Stimulated activated CD8-positive, alpha-beta memory T cell treated with anti-CD3 and anti-CD28 coated beads, Interleukin-7, amount 100 ng/mL, for 1 hour (primary cell): ENCODE measurements around the gene GAB1.
"Not testable (repeated sequence)": the region's sequence is repeated elsewhere in the genome, so short reads cannot be mapped to it uniquely, and the experiment has no call there.

Experiments used
- DNase-seq, 2 donors: peaks; one replicate each; pipeline ENCODE4 v3.0.0-alpha.2; 2020; ENCODE audit warnings: low read depth in 2 of 2

Gene GAB1

DNA sequence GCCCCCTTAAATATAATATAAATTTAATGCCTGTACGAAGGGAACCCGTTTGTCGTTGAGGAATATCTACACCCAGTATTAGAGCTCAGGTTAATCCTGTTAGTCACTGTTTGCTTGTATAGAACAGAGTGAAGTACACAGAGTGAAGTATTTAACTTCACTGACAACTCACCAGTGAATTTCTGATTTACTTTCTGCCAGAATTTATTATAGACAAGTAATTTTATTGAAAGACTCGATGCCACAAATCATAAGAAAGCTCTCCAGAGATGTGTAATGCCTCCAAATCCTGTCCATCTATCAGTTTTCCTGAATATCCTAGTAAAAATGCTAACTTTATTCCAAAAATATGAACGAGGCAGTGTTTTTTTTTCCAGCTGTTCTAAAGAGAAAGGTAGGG lies 1.6 kb downstream of the GAB1 start:
- no peak for DNase-seq

DNA sequence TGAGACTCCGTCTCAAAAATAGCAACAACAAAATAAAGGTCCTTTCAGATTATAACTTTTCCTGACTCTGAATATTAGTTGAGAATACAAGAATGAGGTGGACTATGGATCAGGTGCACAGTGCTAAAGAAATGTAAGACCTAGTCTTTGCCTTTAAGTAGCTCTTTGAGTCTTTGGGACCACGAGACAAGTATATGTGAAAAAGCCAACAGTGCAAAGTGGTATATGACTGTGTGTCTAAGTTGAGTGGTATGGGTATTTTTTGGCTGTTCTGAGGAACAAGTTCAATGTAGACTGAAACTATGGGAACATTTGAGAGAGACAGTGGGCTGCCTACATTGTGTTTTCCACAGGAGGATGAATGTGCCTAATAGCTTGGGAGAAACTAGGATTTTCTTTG lies 2.8 kb downstream of the GAB1 start:
- no peak for DNase-seq

DNA sequence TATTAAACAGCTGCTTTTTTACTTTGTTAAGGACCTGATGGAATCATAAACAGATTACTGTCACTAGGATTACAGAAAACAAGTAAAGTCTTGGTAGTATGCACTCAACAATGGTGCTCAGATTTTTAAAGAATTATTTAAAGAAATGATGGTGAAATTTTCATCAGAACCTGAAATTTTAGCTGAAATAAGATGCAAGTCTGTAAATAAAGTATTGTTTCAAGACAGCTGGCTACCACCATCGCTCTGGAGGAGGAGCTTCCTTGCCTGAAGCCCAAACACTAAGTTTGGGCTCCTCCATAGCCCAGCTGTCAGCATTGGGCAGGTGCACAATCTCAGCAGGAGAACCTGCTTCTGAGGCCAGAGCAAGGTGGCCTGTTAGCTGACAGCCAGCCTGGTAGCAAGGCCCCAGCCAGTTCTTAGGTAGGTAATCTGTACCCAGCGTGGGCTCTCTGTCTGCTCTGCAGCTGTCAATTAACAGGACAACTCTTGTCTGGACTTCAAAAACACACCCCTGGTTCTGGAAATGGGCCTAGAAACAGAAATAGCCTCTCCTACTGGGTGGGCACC lies 4.6 kb downstream of the GAB1 start:
- DNase-seq, result no peak

DNA sequence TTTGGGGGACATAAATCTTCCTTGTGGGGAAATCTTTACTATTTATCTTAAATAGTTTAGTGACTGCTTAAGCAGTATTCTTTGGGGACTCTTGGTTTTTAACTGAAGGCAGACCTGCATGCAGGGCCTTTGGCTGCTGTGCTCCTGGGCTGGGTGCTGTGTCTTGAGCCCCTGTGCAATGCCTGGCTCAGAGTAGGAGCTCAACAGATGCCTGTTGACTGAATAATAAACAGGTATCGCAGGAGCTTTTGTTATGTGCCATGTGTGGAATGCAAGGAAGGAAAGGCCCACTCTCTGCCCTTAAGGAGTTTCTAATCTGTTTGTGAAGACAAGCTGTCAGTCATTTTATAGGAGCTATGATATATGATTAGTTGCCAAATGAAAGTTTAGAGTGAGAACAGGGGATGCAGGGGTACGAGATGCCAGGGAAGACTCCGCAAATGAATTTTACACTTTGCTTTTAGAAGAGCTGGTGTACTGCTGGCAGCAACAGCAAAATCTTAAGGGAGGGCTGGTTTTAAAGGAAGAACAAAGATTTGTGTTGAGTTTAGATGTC lies 6.7 kb downstream of the GAB1 start:
- DNase-seq, result no peak

DNA sequence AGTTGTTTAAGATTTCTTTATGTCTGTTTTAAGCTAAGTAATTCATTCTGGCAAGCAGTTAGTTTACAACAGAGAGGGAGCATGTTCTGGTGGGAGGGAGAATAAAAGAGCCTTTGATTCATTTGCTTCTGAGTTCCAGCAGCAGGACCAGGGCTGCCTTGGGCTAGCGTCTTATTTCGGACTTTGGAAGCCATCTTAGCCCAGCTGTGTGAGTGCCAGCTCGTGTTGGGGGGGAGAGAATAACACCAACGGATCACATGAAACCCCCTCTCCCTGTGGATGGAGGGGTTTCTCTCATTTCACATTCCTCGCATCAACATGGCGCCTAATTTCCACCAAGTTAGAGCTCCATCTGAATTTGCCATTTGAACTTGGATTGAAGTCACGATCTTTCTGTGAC lies 7.4 kb downstream of the GAB1 start:
- no peak for DNase-seq

DNA sequence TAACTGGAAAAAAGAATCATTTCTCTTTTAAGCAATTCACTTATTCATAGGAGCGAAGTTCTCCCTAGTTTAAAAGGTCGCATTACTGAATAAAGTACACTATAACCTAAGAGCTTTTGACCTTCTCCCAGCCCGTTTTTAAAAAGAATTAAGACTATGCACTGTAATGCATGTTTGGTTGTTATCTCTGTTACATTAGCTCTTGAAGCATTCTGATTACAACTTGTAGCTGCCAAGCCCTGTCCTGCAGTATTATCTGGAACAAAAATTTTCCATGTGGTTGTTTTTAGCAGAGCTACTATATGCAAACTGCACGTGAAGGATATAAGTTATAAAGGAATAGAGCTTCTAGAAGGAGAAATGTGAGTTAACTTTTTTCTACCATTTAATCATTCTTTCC lies 8.1 kb downstream of the GAB1 start:
- no peak for DNase-seq

DNA sequence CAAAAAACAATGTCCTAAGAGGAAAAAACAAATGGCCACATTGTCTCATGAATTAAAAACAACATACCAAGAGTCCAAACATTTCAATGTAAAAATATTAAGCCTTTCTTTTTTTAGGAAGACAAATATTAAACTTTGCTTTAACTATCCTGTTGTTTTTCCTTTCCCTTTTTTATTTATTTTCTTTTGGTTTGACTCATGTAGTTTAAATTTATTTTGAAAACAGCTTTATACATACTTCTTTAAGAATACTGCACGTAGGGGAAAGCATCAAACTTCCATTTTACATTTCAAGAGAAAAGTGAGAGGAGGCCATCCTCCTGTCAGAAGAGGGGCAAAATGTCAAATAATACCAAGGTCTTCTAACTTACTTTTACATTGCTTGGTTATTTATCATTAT lies 8.7 kb downstream of the GAB1 start:
- DNase-seq, result no peak

DNA sequence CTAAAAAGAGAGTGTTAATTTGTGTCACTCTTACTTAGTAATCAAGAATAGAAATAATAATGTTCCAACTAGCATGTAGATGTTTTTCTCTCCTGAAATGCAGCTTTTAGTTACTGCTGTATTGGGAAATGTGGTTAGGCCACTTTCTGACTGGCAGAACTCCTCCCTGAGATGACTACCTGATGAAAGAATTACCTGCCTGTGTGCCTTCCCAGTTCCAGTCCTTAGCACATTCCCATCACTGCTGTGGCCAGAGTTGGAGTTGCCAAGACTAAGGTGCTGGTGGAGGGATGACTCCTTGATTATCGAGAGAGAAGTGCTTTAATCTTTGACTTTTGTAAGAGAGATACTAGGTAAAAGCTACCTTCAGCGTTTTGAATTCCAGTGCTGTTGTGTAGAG lies 9.5 kb downstream of the GAB1 start:
- no peak for DNase-seq

DNA sequence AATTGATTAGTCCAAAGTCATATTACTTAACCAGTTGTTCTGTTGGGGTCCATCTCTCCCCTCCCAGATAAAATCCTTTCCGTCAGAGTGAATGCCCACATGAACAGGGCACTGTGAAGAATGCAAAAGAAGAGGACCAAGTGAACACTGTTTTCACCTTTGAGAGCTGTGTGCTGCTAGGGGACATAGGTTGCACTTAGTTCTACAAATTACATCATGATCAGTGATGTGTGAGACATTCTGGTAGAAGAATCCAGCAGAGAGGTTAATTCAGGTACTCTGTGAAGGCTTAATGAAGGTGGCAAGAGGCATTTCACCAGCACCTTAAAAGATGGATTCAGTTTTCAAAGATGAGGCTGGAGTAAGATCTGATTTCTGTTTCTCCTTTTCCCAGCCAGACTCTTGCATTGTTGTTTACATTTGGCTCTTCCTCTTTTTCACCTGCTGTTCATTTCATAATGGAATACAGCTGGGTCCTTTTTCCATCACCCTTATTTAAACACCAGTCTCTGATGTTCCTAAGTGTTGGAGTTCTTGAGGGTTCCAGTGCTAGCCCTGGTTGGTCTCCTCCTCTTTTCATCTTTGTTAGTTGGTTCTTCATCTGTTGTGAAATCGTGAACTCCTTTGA lies 10.9 kb downstream of the GAB1 start:
- DNase-seq, result no peak

DNA sequence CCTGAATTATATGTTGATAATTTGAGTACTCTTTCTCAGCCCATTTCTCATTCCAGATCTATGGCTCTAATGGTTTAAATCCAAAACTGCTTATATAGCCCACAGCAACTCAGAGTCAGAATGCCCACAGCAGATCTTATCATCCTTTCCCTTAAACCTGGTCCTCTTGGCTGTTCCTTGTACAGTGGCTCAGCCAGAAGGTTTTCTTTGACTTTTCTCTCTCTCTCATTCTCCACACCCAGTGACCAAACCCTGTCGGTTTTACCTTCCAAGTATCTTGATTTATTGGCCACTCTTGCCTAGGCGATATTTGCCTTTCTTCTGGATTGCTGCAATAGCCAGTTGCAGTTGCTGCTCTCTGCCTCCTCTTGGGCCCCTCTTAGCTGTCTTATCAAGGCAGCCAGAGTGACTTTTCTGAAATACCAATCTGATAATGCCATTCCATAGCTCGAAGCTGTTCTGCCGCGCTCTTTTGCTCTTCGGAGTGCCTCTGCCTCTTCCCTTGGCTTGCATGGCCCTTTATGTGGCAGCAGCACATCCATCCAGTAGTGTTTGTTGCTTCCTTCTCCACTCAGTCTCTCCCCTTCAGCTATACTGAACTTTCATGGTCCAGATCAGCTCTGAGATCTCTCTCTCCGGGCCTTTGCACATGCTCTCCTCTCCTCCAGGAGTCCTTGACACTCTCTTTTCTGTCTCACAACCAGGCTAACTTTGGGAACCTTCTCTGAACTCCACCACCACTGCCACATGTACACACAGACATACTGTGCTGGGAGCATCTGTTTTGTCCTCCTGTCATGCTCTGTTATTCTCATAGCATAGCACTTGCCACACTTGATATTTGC lies 11.8 kb downstream of the GAB1 start:
- no peak for DNase-seq

DNA sequence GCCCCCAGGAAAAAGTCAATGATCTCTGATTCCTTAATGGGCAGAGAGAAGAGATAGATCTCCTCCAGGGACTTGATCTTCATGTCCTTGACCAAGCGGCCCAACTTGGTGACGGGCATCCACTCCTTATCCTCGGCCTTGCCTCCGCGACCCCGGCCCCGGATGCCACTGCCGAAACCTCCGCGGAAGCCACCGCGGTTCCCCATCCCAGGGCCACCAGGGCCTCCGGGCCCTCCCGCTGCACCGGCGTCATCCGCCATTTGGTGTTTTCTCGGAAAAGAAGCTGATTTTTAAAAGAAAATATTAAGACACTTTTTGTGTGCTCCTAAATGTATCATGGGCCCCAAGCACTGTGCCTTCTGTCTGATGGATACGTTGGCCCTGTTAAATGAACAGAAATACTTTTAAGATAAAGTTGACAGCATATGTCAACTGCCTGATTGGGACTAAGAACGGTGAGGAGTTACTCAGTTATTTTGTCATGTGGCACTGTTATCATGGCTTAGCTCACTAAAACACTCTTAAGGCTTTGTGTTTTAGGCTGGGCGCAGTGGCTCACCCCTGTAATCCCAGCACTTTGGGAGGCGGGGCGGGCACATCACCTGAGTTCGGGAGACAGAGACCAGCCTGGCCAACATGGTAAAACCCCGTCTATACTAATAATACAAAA lies 13.3 kb downstream of the GAB1 start:
- not testable (repeated sequence) for DNase-seq

DNA sequence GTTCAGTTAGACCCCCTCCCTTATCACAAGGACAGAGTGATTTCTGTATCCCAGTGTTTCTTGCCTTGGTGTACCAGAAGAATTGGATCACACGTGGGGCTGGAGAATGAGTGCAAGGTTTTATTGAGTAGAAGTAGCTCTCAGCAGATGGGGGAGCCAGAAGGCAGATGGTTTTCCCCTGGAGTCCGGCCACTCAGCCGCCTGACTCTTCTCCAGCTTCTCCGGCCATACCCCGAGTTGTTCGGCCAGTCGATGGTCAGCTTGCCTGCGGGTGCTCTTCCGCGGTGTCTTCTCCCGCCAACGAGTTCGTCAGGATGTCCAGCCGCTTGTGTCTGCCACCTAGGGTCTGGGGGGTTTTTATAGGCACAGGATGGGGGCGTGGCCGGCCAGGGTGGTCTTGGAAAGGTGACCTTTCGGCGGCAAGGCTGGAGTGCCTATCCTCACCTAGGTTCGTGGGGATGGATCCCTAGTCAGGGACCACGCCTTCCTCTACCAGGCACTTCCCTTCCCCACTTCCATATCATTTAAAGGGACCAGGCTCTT lies 14.5 kb downstream of the GAB1 start:
- no peak for DNase-seq

DNA sequence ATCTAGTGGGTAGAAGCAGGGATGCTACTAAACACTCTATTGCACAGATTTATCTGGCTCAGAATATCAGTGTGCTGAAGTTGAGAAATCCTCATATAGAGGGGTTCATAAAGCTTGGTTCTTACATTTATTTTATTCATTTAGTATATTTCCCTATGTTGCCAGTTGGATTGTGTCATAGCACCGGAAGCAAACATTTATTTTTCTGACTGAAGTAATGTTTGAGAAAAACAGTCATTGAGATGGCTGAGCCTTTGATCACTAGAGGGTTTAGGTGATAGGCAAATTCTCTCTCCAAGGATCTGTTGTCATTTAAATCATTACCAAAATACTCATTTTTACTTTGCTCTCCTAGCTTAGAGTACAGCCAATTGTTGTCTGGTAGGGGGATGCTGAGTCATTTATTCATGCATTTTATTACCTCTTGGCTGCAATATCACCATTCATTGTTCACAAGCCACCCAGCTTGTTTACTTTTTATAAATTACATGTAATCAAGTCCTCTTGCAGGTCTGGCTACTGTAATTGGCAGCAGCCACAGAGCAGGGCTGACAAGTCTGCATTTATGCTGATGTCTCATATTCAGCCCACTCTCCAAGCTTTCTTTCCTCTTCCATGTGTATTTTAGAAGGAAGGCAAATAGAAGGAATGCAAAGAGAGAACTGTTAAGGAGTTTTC lies 15.2 kb downstream of the GAB1 start:
- DNase-seq, result no peak

DNA sequence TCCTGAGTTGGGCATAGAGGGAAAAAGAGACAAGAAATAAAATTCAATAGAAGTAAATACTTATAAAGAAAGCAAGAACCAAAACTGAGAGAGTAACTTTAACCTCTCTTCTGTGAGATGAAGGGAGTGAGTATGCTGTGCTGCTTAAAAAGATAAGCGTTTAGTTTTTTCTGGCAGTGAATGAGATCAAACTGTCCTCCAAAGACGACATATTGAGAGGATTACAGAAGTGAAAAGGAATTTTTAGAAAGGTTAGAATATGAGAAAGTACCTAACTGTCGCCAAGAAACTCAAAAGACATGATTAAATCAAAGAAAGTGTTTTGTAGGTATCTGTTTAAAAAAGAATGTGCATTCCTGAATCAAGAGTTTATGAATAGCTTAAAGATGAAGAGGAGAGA lies 16.0 kb downstream of the GAB1 start:
- DNase-seq, result no peak

DNA sequence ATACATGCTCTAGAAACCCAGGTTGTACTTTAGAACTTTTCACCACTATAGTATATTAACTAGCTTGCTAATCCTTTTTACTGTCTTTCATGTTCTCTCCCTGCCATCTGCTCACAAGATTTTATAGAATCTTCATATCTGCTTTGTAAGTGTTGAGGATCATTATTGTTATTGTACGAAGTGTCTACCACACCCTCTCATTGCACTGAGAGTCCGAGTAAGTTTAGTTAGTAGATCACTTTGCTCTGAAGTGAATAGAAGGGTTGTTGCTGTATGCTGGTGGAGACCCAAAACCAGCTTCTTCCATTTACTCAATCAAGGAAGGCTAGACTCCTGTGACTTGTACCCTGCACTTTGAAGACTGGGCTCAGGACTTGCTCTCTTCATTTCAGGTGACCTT lies 17.1 kb downstream of the GAB1 start:
- DNase-seq, result no peak

DNA sequence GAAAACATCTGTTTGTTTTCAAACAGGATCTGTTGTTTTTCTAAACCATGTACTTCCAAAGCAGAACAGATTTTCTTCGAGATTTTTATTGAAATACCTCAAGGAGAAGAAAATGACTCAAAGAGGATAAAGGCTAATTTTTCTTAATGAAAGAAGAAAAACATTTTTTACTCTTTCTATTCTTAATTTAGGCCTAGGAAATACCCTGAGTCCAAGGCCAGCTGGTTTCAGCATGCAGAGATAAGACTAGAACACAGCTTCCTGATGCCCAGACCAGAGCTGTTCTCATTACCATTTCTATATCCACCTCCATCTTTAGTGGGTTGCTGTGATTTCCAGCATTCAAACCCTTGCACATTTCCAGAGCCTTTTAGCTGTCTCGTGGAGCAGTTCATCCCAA lies 18.3 kb downstream of the GAB1 start:
- no peak for DNase-seq

DNA sequence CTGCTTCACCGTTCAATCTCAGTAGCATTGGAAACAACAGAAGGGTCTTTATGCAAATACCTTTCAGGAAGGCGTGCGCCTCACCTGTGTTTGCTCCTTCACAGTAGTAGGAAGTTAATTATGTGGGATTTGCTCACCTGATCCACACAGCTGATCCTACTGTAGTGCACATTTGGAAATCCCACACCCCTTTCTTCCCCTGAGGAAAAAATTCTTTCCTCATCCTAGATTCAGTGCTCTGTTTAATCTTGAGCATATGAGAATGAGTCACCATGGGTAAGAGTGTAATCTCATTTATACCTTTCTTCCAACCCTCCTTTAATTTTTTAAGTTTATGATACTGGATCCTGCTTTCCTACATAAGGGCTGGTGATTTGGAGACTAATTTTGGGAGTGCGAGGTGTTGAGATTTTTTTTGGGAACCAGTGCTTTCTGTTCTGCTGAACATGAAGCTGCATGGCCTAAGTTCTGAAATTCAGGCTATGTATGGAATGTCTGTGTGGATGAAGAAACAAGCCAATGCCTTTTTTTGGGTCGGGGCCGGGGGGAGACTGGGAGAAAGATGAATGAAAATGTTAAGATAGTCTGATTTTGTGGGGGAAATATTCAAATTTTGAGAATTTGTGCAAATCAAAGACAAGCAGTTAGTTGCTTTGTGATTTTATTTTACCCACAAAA lies 19.0 kb downstream of the GAB1 start:
- DNase-seq, result no peak

DNA sequence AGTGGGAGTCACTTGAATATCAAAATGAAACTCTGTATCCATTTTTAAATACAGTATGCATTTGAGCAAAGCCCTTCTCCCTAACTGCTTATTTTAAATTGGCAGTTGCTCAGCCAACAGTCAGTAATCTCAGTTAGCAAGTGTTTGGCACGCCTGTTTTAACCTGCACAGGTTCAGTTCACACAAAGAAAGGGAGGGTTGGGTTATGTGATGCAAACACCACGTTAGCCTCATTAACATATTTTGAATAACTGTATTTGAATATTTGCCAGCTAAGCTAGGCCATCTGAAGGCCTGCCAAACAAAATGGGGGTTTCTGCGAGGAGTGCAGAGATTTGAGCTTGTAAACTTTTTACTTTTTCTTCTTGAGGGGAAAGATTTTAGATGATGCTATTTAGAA lies 19.8 kb downstream of the GAB1 start:
- no peak for DNase-seq

DNA sequence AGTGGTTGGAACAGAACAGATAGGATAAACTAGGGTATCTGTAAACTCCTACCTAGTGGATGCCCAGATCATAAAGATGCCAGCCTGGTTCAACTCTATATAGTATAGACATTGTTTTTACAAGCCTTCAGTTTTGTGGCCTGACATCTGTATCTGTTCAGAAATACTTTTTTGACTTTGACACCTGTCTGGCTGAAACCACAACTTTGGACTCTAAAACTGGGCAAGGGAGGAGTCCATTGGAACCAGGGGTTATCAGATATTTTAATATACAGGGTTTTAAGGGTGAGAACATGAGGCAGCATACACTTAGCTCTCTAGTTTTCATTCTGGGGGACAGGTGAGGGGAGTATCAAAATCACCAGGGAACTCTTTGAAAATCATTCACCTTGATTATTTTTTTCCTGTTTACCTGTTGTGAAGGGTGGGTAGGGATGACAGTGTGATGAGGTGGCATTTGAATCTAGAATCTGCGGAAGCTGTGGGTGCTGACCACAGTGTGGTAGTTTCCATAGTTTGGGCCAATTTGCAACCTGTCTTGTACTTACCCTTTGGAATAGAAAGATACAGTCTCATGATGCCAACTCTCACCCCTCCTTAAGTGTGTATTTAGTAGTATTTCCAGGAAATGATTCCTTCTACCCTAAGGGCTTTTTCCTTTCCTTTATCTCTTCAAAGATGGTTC lies 20.6 kb downstream of the GAB1 start:
- DNase-seq, result no peak

DNA sequence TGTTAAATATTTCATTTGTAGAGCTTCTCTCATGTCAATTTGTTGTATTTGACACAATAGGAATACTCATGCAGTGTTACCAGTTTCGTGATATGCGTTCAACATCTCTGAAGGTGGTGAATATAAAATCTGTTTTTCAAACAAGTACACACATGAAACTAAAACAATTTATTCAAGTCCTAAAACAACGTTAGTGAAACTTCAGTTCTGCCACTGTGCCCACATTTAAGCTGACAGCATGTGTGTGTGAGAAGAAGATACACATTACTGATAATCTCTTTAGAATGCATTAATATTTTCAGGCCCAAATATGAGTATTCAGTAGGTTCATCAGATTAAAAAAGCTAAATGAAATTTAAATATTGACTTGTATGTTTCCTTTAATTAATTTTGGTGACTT lies 21.7 kb downstream of the GAB1 start:
- DNase-seq, result no peak
